ENCODE results near the gene POLA1. TPM values are rescaled to one million over a fixed set of nuclear protein-coding genes. Genes with fewer than 3 reads are reported as not detected.

The POLA1 gene
- total RNA-seq, 1 donor from 2014 or later, result 6.0 TPM

GRCh38 chrX:24979081-24979480 lies 285.4 kb downstream of the POLA1 start:
- Histone ChIP-seq H3K27ac (no peak overlapping the region), H3K27me3 (no peaks in the 10 kb centered on the region), H3K36me3 (no peaks in the 10 kb centered on the region), H3K9me3 (no peaks in the 10 kb centered on the region), H3K4me1 (no peaks in the 10 kb centered on the region), H3K4me3 (no peak overlapping the region)
- intact Hi-C loops (cut with DNase I), result no loop called here
- no peak for DNase-seq (ENCODE audit: low spot score in 2 of 2)
- TF ChIP-seq CTCF (IDR thresholded peaks at IDR 0.05), result no peak

GRCh38 chrX:24981030-24981429 lies 287.3 kb downstream of the POLA1 start:
- intact Hi-C loops (cut with DNase I), result no loop called here
- Histone ChIP-seq H3K36me3 (no peaks in the 10 kb centered on the region), H3K9me3 (no peaks in the 10 kb centered on the region), H3K4me1 (no peaks in the 10 kb centered on the region), H3K27me3 (no peaks in the 10 kb centered on the region), H3K4me3 (no peak overlapping the region), H3K27ac (no peak overlapping the region)
- no peak for TF ChIP-seq CTCF (IDR thresholded peaks at IDR 0.05)
- no peak for DNase-seq (ENCODE audit: low spot score in 2 of 2)

GRCh38 chrX:24982306-24982965 lies 288.7 kb downstream of the POLA1 start:
- Histone ChIP-seq H3K27me3 (no peaks in the 10 kb centered on the region), H3K4me3 (no peak overlapping the region), H3K36me3 (no peaks in the 10 kb centered on the region), H3K27ac (no peak overlapping the region), H3K4me1 (no peaks in the 10 kb centered on the region), H3K9me3 (no peaks in the 10 kb centered on the region)
- intact Hi-C loops (cut with DNase I), result no loop called here
- DNase-seq (ENCODE audit: low spot score in 2 of 2), result no peak
- no peak for TF ChIP-seq CTCF (IDR thresholded peaks at IDR 0.05)

GRCh38 chrX:24983931-24984330 lies 290.2 kb downstream of the POLA1 start:
- Histone ChIP-seq H3K4me1 (no peaks in the 10 kb centered on the region), H3K27me3 (no peaks in the 10 kb centered on the region), H3K36me3 (no peaks in the 10 kb centered on the region), H3K27ac (no peak overlapping the region), H3K9me3 (no peaks in the 10 kb centered on the region), H3K4me3 (no peak overlapping the region)
- intact Hi-C loops (cut with DNase I), result no loop called here
- TF ChIP-seq CTCF (IDR thresholded peaks at IDR 0.05), result no peak
- DNase-seq (ENCODE audit: low spot score in 2 of 2), result no peak

GRCh38 chrX:24985120-24985519 lies 291.4 kb downstream of the POLA1 start:
- Histone ChIP-seq H3K4me3 (no peak overlapping the region), H3K9me3 (no peaks in the 10 kb centered on the region), H3K4me1 (no peaks in the 10 kb centered on the region), H3K36me3 (no peaks in the 10 kb centered on the region), H3K27me3 (no peaks in the 10 kb centered on the region), H3K27ac (no peak overlapping the region)
- TF ChIP-seq CTCF (IDR thresholded peaks at IDR 0.05), result no peak
- intact Hi-C loops (cut with DNase I), result no loop called here
- no peak for DNase-seq (ENCODE audit: low spot score in 2 of 2)

GRCh38 chrX:24987731-24988130 lies 294.0 kb downstream of the POLA1 start:
- TF ChIP-seq CTCF (IDR thresholded peaks at IDR 0.05), result no peak
- Histone ChIP-seq H3K4me3 (no peak overlapping the region), H3K36me3 (no peaks in the 10 kb centered on the region), H3K27ac (no peak overlapping the region), H3K4me1 (no peaks in the 10 kb centered on the region), H3K9me3 (no peaks in the 10 kb centered on the region), H3K27me3 (no peaks in the 10 kb centered on the region)
- intact Hi-C loops (cut with DNase I), result no loop called here
- no peak for DNase-seq (ENCODE audit: low spot score in 2 of 2)

All from ascending aorta (tissue), 2 donors.